ENCODE results near the gene DNAJC18.
"Not testable (repeated sequence)": the region's sequence is repeated elsewhere in the genome, so short reads cannot be mapped to it uniquely, and the experiment has no call there.

Gene DNAJC18

GRCh38 chr5:139426203-139426885, 13.0 kb downstream of the DNAJC18 start:
- DNase-seq (ENCODE audit: low read depth): no peak

- no peak for DNase-seq (ENCODE audit: low read depth)
Measured at GRCh38 chr5:139425497-139425896, 13.8 kb downstream of the DNAJC18 start.

- no peak for DNase-seq (ENCODE audit: low read depth)
Measured at GRCh38 chr5:139422307-139422893, 16.9 kb downstream of the DNAJC18 start.

GRCh38 chr5:139419226-139420192, 19.8 kb downstream of the DNAJC18 start:
- no peak for DNase-seq (ENCODE audit: low read depth)

GRCh38 chr5:139418793-139419192, 20.5 kb downstream of the DNAJC18 start:
- no peak for DNase-seq (ENCODE audit: low read depth)

- no peak for DNase-seq (ENCODE audit: low read depth)
Measured at GRCh38 chr5:139417214-139417613, 22.1 kb downstream of the DNAJC18 start.

- DNase-seq (ENCODE audit: low read depth): no peak
Measured at GRCh38 chr5:139416651-139417050, 22.7 kb downstream of the DNAJC18 start.

GRCh38 chr5:139415869-139416268, 23.5 kb downstream of the DNAJC18 start:
- no peak for DNase-seq (ENCODE audit: low read depth)

- no peak for DNase-seq (ENCODE audit: low read depth)
Measured at GRCh38 chr5:139415221-139415861, 24.0 kb downstream of the DNAJC18 start.

GRCh38 chr5:139414581-139415130, 24.7 kb downstream of the DNAJC18 start:
- no peak for DNase-seq (ENCODE audit: low read depth)

- no peak for DNase-seq (ENCODE audit: low read depth)
Measured at GRCh38 chr5:139413963-139414362, 25.4 kb downstream of the DNAJC18 start.

GRCh38 chr5:139413153-139413552, 26.2 kb downstream of the DNAJC18 start:
- DNase-seq (ENCODE audit: low read depth): no peak

- no peak for DNase-seq (ENCODE audit: low read depth)
Measured at GRCh38 chr5:139410993-139411828, 28.1 kb downstream of the DNAJC18 start.

GRCh38 chr5:139410121-139410992, 29.0 kb downstream of the DNAJC18 start:
- DNase-seq (ENCODE audit: low read depth): no peak

- not testable (repeated sequence) for DNase-seq (ENCODE audit: low read depth)
Measured at GRCh38 chr5:139409116-139409515, 30.2 kb downstream of the DNAJC18 start.

- no peak for DNase-seq (ENCODE audit: low read depth)
Measured at GRCh38 chr5:139408191-139408590, 31.1 kb downstream of the DNAJC18 start.

GRCh38 chr5:139407517-139407916, 31.8 kb downstream of the DNAJC18 start:
- no peak for DNase-seq (ENCODE audit: low read depth)

- no peak for DNase-seq (ENCODE audit: low read depth)
Measured at GRCh38 chr5:139406963-139407362, 32.4 kb downstream of the DNAJC18 start.

- no peak for DNase-seq (ENCODE audit: low read depth)
Measured at GRCh38 chr5:139404484-139404840, 34.9 kb downstream of the DNAJC18 start.
